Central memory CD8-positive, alpha-beta T cell (primary cell): ENCODE data around the gene METTL9.
"Not testable (repeated sequence)": the region's sequence is repeated elsewhere in the genome, so short reads cannot be mapped to it uniquely, and the experiment has no call there.

ENCODE experiments used
- ATAC-seq: fragments of 150-1000 bp; cut with Tn5 transposase; replicated peaks from 2 replicates; pipeline ENCODE4 v1.10.0; 2022; ENCODE audit warnings: mild to moderate bottlenecking, moderate FRiP score, moderate number of reproducible peaks; ENCODE audit not compliant: poor library complexity, severe bottlenecking; ENCODE audit errors: extremely low read depth
- DNase-seq, 2 donors: peaks; one replicate each; pipeline ENCODE4 v3.0.0; 2021; ENCODE audit warnings: low spot score in 2 of 2
- H3K27ac Mint-ChIP-seq: one replicate; pipeline ENCODE4 v1.8.0; 2022; ENCODE audit warnings: low read depth, mild to moderate bottlenecking, moderate library complexity, mixed read lengths
- H3K27me3 Mint-ChIP-seq: one replicate; pipeline ENCODE4 v1.8.0; 2022; ENCODE audit warnings: mixed read lengths
- H3K36me3 Mint-ChIP-seq: one replicate; pipeline ENCODE4 v1.8.0; 2022; ENCODE audit warnings: mild to moderate bottlenecking, moderate library complexity, mixed read lengths; ENCODE audit not compliant: insufficient read depth
- H3K4me1 Mint-ChIP-seq: one replicate; pipeline ENCODE4 v1.8.0; 2022; ENCODE audit warnings: mixed read lengths
- H3K4me3 Mint-ChIP-seq: one replicate; pipeline ENCODE4 v1.8.0; 2022; ENCODE audit warnings: mild to moderate bottlenecking, moderate library complexity, mixed read lengths
- H3K9me3 Mint-ChIP-seq: one replicate; pipeline ENCODE4 v1.8.0; 2022; ENCODE audit warnings: mixed read lengths

METTL9 gene

GRCh38 chr16:21602785-21603184 is 3.4 kb downstream of the METTL9 start:
- Mint-ChIP-seq H3K4me1 (peaks cover 45% of the 10 kb centered on the region), H3K27me3 (no peaks in the 10 kb centered on the region), H3K27ac (no peak overlapping the region), H3K9me3 (no peaks in the 10 kb centered on the region), H3K4me3 (no peak overlapping the region), H3K36me3 (peaks cover 8% of the 10 kb centered on the region)
- DNase-seq (no peak), ATAC-seq (no peak)

GRCh38 chr16:21603928-21604327 is 4.6 kb downstream of the METTL9 start:
- no peak overlapping the region for H3K27ac Mint-ChIP-seq
- no peak for ATAC-seq
- H3K9me3 Mint-ChIP-seq, result no peaks in the 10 kb centered on the region
- peaks cover 46% of the 10 kb centered on the region for H3K4me1 Mint-ChIP-seq
- no peak for DNase-seq
- no peaks in the 10 kb centered on the region for H3K27me3 Mint-ChIP-seq
- no peak overlapping the region for H3K4me3 Mint-ChIP-seq
- H3K36me3 Mint-ChIP-seq, result peaks cover 8% of the 10 kb centered on the region

GRCh38 chr16:21605848-21606247 is 6.5 kb downstream of the METTL9 start:
- not testable (repeated sequence) for H3K27ac Mint-ChIP-seq, H3K27me3 Mint-ChIP-seq, H3K36me3 Mint-ChIP-seq, ATAC-seq, H3K9me3 Mint-ChIP-seq, DNase-seq, H3K4me3 Mint-ChIP-seq
- peaks cover 54% of the 10 kb centered on the region for H3K4me1 Mint-ChIP-seq

GRCh38 chr16:21608639-21609328 is 9.4 kb downstream of the METTL9 start:
- no peak for DNase-seq
- H3K4me1 Mint-ChIP-seq, result peaks cover 48% of the 10 kb centered on the region
- H3K27ac Mint-ChIP-seq, result peak overlapping the region; percentile 61

GRCh38 chr16:21610006-21610544 is 10.7 kb downstream of the METTL9 start:
- Mint-ChIP-seq H3K27me3 (no peaks in the 10 kb centered on the region), H3K9me3 (no peaks in the 10 kb centered on the region), H3K36me3 (peaks cover 13% of the 10 kb centered on the region), H3K27ac (no peak overlapping the region), H3K4me3 (no peak overlapping the region), H3K4me1 (peaks cover 50% of the 10 kb centered on the region)
- no peak for DNase-seq
- ATAC-seq, result no peak

More at GRCh38 chr16:21608639-21609328, 9.4 kb downstream of the METTL9 start:
- peak; percentile 60 for ATAC-seq
- Mint-ChIP-seq H3K27me3 (no peaks in the 10 kb centered on the region), H3K9me3 (no peaks in the 10 kb centered on the region), H3K36me3 (peaks cover 9% of the 10 kb centered on the region), H3K4me3 (peak overlapping the region; percentile 49)

GRCh38 chr16:21610766-21611165 is 11.4 kb downstream of the METTL9 start:
- peaks cover 56% of the 10 kb centered on the region for H3K4me1 Mint-ChIP-seq
- no peak overlapping the region for H3K27ac Mint-ChIP-seq
- H3K9me3 Mint-ChIP-seq, result no peaks in the 10 kb centered on the region
- H3K4me3 Mint-ChIP-seq, result no peak overlapping the region
- H3K36me3 Mint-ChIP-seq, result peaks cover 13% of the 10 kb centered on the region
- no peak for ATAC-seq
- H3K27me3 Mint-ChIP-seq, result no peaks in the 10 kb centered on the region
- DNase-seq, result no peak

- Mint-ChIP-seq H3K9me3 (no peaks in the 10 kb centered on the region), H3K4me3 (no peak overlapping the region)
- no peak for ATAC-seq
These were observed 11.8 kb downstream of the METTL9 start for GRCh38 chr16:21611198-21611555.

GRCh38 chr16:21611556-21612384 is 12.4 kb downstream of the METTL9 start:
- Mint-ChIP-seq H3K4me3 (no peak overlapping the region), H3K36me3 (peaks cover 15% of the 10 kb centered on the region), H3K27ac (no peak overlapping the region), H3K27me3 (no peaks in the 10 kb centered on the region), H3K4me1 (peaks cover 62% of the 10 kb centered on the region), H3K9me3 (no peaks in the 10 kb centered on the region)
- DNase-seq (no peak), ATAC-seq (no peak)

More at GRCh38 chr16:21611198-21611555, 11.8 kb downstream of the METTL9 start:
- H3K27ac Mint-ChIP-seq, result no peak overlapping the region
- no peak for DNase-seq
- peaks cover 58% of the 10 kb centered on the region for H3K4me1 Mint-ChIP-seq
- no peaks in the 10 kb centered on the region for H3K27me3 Mint-ChIP-seq
- peaks cover 13% of the 10 kb centered on the region for H3K36me3 Mint-ChIP-seq

- H3K36me3 Mint-ChIP-seq, result peaks cover 22% of the 10 kb centered on the region
- H3K4me1 Mint-ChIP-seq, result peaks cover 62% of the 10 kb centered on the region
- no peak overlapping the region for H3K4me3 Mint-ChIP-seq
- no peak overlapping the region for H3K27ac Mint-ChIP-seq
- DNase-seq (no peak), ATAC-seq (no peak)
- H3K9me3 Mint-ChIP-seq, result no peaks in the 10 kb centered on the region
- H3K27me3 Mint-ChIP-seq, result no peaks in the 10 kb centered on the region
These were observed 14.0 kb downstream of the METTL9 start for GRCh38 chr16:21613361-21613760.

- no peak for DNase-seq
- Mint-ChIP-seq H3K9me3 (no peaks in the 10 kb centered on the region), H3K4me1 (peaks cover 58% of the 10 kb centered on the region), H3K4me3 (no peak overlapping the region), H3K27me3 (no peaks in the 10 kb centered on the region), H3K27ac (no peak overlapping the region), H3K36me3 (peaks cover 26% of the 10 kb centered on the region)
- no peak for ATAC-seq
These were observed 14.4 kb downstream of the METTL9 start for GRCh38 chr16:21613781-21614180.

- no peak overlapping the region for H3K4me3 Mint-ChIP-seq
- ATAC-seq (no peak), DNase-seq (no peak)
- peaks cover 52% of the 10 kb centered on the region for H3K4me1 Mint-ChIP-seq
- H3K27ac Mint-ChIP-seq, result no peak overlapping the region
- H3K36me3 Mint-ChIP-seq, result peaks cover 33% of the 10 kb centered on the region
- no peaks in the 10 kb centered on the region for H3K27me3 Mint-ChIP-seq
- no peaks in the 10 kb centered on the region for H3K9me3 Mint-ChIP-seq
These were observed 15.5 kb downstream of the METTL9 start for GRCh38 chr16:21614896-21615295.

- Mint-ChIP-seq H3K27me3 (no peaks in the 10 kb centered on the region), H3K4me1 (peaks cover 42% of the 10 kb centered on the region), H3K4me3 (no peak overlapping the region), H3K9me3 (no peaks in the 10 kb centered on the region), H3K36me3 (peaks cover 44% of the 10 kb centered on the region), H3K27ac (no peak overlapping the region)
- ATAC-seq (no peak), DNase-seq (no peak)
These were observed 18.2 kb downstream of the METTL9 start for GRCh38 chr16:21617607-21618006.

- Mint-ChIP-seq H3K27me3 (no peaks in the 10 kb centered on the region), H3K27ac (no peak overlapping the region), H3K36me3 (peaks cover 40% of the 10 kb centered on the region), H3K4me1 (peaks cover 43% of the 10 kb centered on the region), H3K4me3 (no peak overlapping the region), H3K9me3 (no peaks in the 10 kb centered on the region)
- no peak for DNase-seq
- no peak for ATAC-seq
These were observed 18.9 kb downstream of the METTL9 start for GRCh38 chr16:21618281-21618680.
